Measurements from ENCODE around the gene SNRPA.
"Not testable (repeated sequence)": the region's sequence is repeated elsewhere in the genome, so short reads cannot be mapped to it uniquely, and the experiment has no call there.

SNRPA gene

DNA sequence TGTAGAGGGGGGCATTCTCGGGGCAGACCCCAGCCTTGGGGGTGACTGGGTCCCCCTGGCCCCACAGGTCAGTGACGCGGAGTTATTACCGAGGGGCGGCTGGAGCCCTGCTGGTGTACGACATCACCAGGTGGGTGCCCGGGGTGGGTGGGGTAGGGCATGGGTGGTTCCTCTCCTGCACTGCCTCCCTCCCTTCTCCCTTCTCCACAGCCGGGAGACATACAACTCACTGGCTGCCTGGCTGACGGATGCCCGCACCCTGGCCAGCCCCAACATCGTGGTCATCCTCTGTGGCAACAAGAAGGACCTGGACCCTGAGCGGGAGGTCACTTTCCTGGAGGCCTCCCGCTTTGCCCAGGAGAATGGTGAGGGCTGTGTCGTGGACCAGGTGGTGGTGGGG is 32.7 kb downstream of the SNRPA start (continued):
- TF ChIP-seq, protein P1, sequence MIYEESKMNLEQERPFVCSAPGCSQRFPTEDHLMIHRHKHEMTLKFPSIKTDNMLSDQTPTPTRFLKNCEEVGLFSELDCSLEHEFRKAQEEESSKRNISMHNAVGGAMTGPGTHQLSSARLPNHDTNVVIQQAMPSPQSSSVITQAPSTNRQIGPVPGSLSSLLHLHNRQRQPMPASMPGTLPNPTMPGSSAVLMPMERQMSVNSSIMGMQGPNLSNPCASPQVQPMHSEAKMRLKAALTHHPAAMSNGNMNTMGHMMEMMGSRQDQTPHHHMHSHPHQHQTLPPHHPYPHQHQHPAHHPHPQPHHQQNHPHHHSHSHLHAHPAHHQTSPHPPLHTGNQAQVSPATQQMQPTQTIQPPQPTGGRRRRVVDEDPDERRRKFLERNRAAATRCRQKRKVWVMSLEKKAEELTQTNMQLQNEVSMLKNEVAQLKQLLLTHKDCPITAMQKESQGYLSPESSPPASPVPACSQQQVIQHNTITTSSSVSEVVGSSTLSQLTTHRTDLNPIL (CRISPR knock-in tag; IDR thresholded peaks at IDR 0.05; ENCODE audit: low read depth): no peak

DNA sequence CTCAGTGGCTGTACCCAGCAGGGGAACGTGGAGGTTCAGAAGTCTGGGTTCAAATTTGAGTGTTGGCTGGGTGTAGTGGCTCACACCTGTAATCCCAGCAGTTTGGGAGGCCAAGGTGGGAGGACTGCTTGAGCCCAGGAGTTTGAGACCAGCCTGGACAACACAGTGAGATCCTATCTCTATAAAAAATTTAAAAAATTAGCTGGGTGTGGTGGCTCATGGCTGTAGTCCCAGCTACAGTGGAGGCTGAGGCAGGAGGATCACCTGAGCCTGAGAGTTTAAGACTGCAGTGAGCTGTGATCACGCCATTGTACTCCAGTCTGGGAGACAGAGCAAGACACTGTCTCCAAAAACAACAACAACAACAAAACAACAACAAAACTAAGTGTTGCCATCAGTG is 33.1 kb downstream of the SNRPA start:
- not testable (repeated sequence) for ATAC-seq

DNA sequence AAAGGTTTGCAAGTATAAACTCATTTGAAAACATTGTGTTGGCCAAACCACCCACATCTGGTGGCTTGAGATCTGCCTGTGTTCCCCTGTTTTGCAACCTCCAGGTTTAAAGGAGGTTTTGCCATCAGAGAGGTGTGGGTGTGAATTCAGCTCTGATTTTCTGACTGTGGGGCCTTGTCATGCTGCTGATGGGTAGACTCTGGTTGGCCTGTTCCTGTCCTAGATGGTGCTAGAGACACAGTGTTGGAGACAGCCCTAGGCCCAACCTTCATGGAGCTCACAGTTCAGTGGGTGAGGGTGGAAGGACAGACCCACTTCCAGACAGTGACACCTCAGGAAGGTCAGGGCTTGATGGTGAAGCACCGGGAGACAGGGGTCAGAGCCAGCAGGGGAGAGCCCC is 34.5 kb downstream of the SNRPA start:
- ATAC-seq: no peak
- TF ChIP-seq, protein P2, sequence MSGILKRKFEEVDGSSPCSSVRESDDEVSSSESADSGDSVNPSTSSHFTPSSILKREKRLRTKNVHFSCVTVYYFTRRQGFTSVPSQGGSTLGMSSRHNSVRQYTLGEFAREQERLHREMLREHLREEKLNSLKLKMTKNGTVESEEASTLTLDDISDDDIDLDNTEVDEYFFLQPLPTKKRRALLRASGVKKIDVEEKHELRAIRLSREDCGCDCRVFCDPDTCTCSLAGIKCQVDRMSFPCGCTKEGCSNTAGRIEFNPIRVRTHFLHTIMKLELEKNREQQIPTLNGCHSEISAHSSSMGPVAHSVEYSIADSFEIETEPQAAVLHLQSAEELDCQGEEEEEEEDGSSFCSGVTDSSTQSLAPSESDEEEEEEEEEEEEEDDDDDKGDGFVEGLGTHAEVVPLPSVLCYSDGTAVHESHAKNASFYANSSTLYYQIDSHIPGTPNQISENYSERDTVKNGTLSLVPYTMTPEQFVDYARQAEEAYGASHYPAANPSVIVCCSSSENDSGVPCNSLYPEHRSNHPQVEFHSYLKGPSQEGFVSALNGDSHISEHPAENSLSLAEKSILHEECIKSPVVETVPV (CRISPR knock-in tag; IDR thresholded peaks at IDR 0.05): no peak

DNA sequence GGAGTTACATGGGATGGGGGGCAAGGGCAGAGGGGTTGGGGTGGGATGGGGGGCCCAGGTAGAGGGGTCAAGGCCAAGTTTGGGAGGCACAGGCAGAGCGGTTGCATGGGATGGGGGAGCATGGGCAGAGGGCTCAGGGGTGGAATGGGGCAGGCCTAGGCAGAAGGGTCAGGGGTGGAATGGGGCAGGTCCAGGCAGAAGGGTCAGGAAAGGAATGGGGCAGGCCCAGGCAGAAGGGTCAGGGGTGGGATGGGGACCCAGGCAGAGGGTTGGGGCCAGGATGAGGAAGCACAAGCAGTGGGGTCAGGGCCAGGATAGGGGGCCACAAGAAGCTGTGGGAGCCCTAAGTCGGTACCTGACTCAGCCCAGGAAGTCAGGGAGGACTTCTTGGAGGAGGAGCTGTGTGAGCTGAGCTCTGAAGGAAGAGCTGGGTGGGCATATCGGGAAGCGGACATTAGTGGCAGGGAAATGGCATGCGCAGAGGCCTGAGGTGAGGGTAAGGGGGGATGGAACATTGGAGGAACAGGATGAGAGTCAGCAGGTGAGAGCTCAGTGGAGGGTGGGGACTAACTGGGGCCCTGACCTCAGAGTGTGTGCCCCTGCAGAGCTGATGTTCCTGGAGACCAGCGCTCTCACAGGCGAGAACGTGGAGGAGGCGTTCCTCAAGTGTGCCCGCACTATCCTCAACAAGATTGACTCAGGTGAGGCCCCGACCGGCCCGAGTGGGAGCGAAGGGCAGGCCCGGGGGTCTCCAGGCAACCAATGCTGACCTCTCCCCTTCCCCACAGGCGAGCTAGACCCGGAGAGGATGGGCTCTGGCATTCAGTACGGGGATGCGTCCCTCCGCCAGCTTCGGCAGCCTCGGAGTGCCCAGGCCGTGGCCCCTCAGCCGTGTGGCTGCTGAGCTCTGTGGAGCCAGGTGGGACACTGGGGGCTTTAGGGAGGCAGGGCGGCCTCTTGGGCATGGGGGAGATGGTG is 35.3 kb downstream of the SNRPA start:
- no peak for ATAC-seq
- TF ChIP-seq ARNTL (CRISPR knock-in tag; IDR thresholded peaks at IDR 0.05; ENCODE audit: borderline replicate concordance, low read depth) (no peak), ISL1 (CRISPR knock-in tag; IDR thresholded peaks at IDR 0.05) (no peak), ZNF565 (CRISPR knock-in tag; conservative IDR thresholded peaks at IDR 0.05; ENCODE audit: low read depth) (no peak), PPARA (CRISPR knock-in tag; IDR thresholded peaks at IDR 0.05; ENCODE audit: borderline replicate concordance) (no peak), OSR1 (CRISPR knock-in tag; IDR thresholded peaks at IDR 0.05) (no peak), TCF4 (CRISPR knock-in tag; IDR thresholded peaks at IDR 0.05; ENCODE audit: borderline replicate concordance) (no peak), ZNF8 (CRISPR knock-in tag; IDR thresholded peaks at IDR 0.05) (no peak), SNAI2 (CRISPR knock-in tag; IDR thresholded peaks at IDR 0.05) (no peak), ZFP3 (CRISPR knock-in tag; IDR thresholded peaks at IDR 0.05) (no peak), TOX (CRISPR knock-in tag; IDR thresholded peaks at IDR 0.05; ENCODE audit: borderline replicate concordance) (no peak), ZC3H10 (CRISPR knock-in tag; IDR thresholded peaks at IDR 0.05) (no peak), ZNF70 (CRISPR knock-in tag; IDR thresholded peaks at IDR 0.05) (no peak)
- TF ChIP-seq, protein P3, sequence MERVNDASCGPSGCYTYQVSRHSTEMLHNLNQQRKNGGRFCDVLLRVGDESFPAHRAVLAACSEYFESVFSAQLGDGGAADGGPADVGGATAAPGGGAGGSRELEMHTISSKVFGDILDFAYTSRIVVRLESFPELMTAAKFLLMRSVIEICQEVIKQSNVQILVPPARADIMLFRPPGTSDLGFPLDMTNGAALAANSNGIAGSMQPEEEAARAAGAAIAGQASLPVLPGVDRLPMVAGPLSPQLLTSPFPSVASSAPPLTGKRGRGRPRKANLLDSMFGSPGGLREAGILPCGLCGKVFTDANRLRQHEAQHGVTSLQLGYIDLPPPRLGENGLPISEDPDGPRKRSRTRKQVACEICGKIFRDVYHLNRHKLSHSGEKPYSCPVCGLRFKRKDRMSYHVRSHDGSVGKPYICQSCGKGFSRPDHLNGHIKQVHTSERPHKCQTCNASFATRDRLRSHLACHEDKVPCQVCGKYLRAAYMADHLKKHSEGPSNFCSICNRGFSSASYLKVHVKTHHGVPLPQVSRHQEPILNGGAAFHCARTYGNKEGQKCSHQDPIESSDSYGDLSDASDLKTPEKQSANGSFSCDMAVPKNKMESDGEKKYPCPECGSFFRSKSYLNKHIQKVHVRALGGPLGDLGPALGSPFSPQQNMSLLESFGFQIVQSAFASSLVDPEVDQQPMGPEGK (CRISPR knock-in tag; IDR thresholded peaks at IDR 0.05; ENCODE audit: borderline replicate concordance): no peak
- TF ChIP-seq, protein P4, sequence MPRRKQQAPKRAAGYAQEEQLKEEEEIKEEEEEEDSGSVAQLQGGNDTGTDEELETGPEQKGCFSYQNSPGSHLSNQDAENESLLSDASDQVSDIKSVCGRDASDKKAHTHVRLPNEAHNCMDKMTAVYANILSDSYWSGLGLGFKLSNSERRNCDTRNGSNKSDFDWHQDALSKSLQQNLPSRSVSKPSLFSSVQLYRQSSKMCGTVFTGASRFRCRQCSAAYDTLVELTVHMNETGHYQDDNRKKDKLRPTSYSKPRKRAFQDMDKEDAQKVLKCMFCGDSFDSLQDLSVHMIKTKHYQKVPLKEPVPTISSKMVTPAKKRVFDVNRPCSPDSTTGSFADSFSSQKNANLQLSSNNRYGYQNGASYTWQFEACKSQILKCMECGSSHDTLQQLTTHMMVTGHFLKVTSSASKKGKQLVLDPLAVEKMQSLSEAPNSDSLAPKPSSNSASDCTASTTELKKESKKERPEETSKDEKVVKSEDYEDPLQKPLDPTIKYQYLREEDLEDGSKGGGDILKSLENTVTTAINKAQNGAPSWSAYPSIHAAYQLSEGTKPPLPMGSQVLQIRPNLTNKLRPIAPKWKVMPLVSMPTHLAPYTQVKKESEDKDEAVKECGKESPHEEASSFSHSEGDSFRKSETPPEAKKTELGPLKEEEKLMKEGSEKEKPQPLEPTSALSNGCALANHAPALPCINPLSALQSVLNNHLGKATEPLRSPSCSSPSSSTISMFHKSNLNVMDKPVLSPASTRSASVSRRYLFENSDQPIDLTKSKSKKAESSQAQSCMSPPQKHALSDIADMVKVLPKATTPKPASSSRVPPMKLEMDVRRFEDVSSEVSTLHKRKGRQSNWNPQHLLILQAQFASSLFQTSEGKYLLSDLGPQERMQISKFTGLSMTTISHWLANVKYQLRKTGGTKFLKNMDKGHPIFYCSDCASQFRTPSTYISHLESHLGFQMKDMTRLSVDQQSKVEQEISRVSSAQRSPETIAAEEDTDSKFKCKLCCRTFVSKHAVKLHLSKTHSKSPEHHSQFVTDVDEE (CRISPR knock-in tag; IDR thresholded peaks at IDR 0.05): no peak
- TF ChIP-seq, protein P2 (CRISPR knock-in tag; IDR thresholded peaks at IDR 0.05): no peak
- TF ChIP-seq, protein P5, sequence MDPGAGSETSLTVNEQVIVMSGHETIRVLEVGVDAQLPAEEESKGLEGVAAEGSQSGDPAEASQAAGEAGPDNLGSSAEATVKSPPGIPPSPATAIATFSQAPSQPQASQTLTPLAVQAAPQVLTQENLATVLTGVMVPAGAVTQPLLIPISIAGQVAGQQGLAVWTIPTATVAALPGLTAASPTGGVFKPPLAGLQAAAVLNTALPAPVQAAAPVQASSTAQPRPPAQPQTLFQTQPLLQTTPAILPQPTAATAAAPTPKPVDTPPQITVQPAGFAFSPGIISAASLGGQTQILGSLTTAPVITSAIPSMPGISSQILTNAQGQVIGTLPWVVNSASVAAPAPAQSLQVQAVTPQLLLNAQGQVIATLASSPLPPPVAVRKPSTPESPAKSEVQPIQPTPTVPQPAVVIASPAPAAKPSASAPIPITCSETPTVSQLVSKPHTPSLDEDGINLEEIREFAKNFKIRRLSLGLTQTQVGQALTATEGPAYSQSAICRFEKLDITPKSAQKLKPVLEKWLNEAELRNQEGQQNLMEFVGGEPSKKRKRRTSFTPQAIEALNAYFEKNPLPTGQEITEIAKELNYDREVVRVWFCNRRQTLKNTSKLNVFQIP (CRISPR knock-in tag; IDR thresholded peaks at IDR 0.05; ENCODE audit: borderline replicate concordance, low read depth): no peak
